ENCODE results near the gene OTUD7B.

DNA sequence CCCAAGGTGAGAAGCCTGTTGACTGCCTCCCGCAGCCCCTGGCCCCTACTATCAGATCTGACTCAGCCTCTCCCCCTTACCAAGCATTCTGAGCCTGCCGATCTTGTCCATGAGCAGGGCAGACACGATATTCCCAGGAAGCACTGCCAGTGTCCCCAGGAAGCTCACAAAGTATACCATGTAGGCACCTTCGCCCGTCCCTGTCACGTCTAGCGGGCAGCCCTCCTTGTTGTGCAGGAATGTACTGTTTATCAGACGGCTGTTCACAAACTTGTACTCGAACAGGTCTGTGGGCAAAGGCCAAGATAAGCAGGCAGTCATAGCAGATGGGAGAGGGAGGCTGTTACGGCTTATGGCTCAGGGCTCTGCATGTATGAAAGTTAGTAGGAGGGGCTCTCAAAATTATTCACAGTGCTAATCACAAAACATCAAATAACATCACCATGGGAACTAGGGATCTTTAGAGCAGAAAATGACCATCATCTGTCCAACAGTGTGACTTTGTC lies 103.9 kb downstream of the OTUD7B start:
- TF ChIP-seq CTCF (IDR thresholded peaks at IDR 0.05): no peak
- TF ChIP-seq EP300 (IDR thresholded peaks at IDR 0.05): no peak
- TF ChIP-seq POLR2AphosphoS5 (IDR thresholded peaks at IDR 0.05): no peak
